ENCODE results near the gene TSPAN11.

TSPAN11 gene

DNA sequence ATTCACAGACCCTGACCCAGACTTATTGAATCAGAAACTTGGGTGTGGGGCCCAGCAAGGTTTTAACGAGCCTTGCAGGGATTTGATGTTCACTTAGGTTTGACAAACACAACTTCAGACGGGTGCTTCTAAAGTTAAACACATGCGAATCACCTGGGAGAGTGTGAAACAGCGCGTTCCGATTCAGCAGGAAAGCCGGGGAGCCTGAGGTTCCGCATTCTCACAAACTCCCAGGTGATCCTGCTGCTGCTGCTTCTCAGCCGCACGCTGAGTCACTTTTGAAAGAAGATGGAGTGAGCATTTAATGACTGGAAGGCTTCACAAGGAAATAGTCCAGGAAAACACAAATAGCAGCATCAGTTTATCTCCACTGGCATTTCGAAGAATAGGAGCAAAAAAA is 102.9 kb downstream of the TSPAN11 start:
- no peak overlapping the region for H3K4me3 ChIP-seq (ENCODE audit: low read depth, low read length)
- no peak for DNase-seq (ENCODE audit: low read depth)

GRCh38 chr12:31029916-31030562 is 103.5 kb downstream of the TSPAN11 start:
- no peak overlapping the region for H3K4me3 ChIP-seq (ENCODE audit: low read depth, low read length)
- no peak for DNase-seq (ENCODE audit: low read depth)

- DNase-seq (ENCODE audit: low read depth), result no peak
- H3K4me3 ChIP-seq (ENCODE audit: low read depth, low read length), result no peak overlapping the region
These were observed 105.4 kb downstream of the TSPAN11 start for GRCh38 chr12:31031951-31032335.

DNA sequence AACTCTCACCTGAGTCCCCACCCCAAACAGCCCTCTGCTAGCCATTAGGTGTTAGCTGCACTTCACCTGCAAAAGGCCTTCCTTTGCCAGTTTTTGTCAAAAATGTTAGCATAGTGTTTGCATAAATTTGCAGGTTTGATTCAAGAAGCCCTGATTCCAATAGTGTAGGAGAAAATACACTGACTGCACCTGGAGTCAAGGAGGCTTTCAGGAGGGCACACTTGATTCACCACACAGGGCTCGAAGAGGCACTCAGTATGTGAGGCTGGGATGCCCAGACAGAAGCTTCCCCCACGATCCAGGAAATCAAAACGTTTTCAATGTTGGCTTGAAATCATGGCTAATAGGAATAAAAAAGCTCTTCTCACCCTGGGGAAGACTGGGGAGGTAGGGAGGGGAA is 106.6 kb downstream of the TSPAN11 start:
- no peak overlapping the region for H3K4me3 ChIP-seq (ENCODE audit: low read depth, low read length)
- no peak for DNase-seq (ENCODE audit: low read depth)

DNA sequence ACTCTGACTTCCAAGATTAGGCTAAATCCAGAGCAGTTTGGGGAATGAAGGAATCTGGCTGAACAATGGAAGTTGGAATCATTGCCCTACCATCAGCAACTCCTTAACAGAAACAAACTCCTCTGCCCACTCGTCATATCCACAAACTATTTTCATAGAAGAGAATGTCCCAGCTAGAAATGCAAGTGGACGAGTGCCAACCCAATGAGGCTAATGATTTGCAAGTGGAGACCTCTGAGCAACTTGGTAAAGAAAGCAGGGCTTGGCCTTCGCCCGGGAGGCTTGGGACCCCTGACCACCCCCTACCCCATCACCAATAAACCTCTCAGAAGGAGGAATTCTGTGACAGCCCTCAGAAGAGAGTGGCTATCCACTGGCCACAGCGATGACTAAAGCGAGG is 107.1 kb downstream of the TSPAN11 start:
- H3K4me3 ChIP-seq (ENCODE audit: low read depth, low read length), result no peak overlapping the region
- DNase-seq (ENCODE audit: low read depth), result no peak

GRCh38 chr12:31034372-31034771 is 107.8 kb downstream of the TSPAN11 start:
- no peak for DNase-seq (ENCODE audit: low read depth)
- H3K4me3 ChIP-seq (ENCODE audit: low read depth, low read length), result no peak overlapping the region

- no peak for DNase-seq (ENCODE audit: low read depth)
- H3K4me3 ChIP-seq (ENCODE audit: low read depth, low read length), result no peak overlapping the region
These were observed 108.7 kb downstream of the TSPAN11 start for GRCh38 chr12:31035226-31035625.

GRCh38 chr12:31035967-31036665 is 109.6 kb downstream of the TSPAN11 start:
- DNase-seq (ENCODE audit: low read depth), result no peak

GRCh38 chr12:31037028-31037427 is 110.5 kb downstream of the TSPAN11 start:
- H3K4me3 ChIP-seq (ENCODE audit: low read depth, low read length), result no peak overlapping the region
- DNase-seq (ENCODE audit: low read depth), result no peak

More at GRCh38 chr12:31035967-31036665, 109.6 kb downstream of the TSPAN11 start:
- no peak overlapping the region for H3K4me3 ChIP-seq (ENCODE audit: low read depth, low read length)

DNA sequence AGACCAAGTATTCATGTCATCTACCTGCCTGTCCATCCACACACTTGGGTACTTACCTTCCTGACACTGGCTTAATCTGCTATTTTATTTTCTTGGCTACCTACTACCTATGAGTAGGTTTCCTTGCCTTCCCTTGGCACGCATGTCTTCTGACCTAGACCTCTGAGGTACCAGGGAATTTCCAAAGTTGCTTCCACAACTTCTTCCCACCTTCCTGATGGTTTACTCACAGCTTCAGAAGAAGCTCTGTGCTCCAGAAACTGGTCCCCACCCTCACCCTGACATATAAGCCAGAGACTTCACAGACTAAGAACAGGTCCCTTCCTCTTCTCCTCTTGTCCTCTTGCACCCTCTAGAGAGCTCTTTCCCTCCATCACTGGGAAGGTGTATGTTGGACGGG is 111.4 kb downstream of the TSPAN11 start:
- H3K4me3 ChIP-seq (ENCODE audit: low read depth, low read length), result no peak overlapping the region
- DNase-seq (ENCODE audit: low read depth), result no peak

DNA sequence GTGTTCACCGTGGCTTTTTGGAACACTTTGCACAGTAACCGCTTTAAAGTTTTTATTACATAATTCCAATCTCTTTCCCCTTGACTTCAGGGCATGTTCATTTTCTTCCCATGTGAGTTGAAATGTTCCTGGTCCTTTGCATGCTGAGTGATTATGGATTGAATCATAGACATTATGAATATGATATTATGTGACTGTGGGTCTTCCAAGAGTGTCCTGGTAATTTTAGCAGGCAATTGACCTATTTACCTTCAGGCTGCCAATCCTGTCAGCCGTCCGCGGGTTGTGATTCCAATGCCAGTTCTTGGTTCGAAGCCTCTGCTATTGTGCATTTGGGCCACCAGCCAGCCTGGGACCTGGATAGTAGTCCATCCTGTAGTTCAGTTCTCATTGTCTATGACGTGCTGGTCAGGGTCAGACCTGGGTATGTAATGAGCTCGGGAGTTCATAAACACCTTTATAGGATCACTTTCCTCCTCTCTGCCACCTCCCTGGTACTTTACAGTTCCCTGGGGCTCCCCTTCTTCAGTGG is 114.6 kb downstream of the TSPAN11 start:
- no peak for DNase-seq (ENCODE audit: low read depth)
- H3K4me3 ChIP-seq (ENCODE audit: low read depth, low read length), result no peak overlapping the region
